ENCODE results near the gene PPARA.
"Not testable (repeated sequence)": the region's sequence is repeated elsewhere in the genome, so short reads cannot be mapped to it uniquely, and the experiment has no call there.

The PPARA gene

GRCh38 chr22:46138058-46138797 is 12.1 kb upstream of the PPARA start:
- Histone ChIP-seq H3K27me3 (replicated peaks; ENCODE audit: control insufficient read depth, insufficient read depth, low read length) (no peaks in the 10 kb centered on the region), H3K4me3 (replicated peaks; ENCODE audit: low read depth, low read length) (no peak overlapping the region), H3K36me3 (ENCODE audit: control insufficient read depth, insufficient read depth, low read length) (no peaks in the 10 kb centered on the region)
- DNase-seq (ENCODE audit: extremely low read depth, insufficient read length), result no peak
- TF ChIP-seq CTCF (IDR thresholded peaks at IDR 0.05; ENCODE audit: insufficient read depth, low read length, poor library complexity, severe bottlenecking), result no peak

- H3K27me3 ChIP-seq (replicated peaks; ENCODE audit: control insufficient read depth, insufficient read depth, low read length); DNase-seq (ENCODE audit: extremely low read depth, insufficient read length); H3K4me3 ChIP-seq (replicated peaks; ENCODE audit: low read depth, low read length); H3K36me3 ChIP-seq (ENCODE audit: control insufficient read depth, insufficient read depth, low read length): not testable (repeated sequence)
Observed at GRCh38 chr22:46139417-46139816, 10.9 kb upstream of the PPARA start.

- no peaks in the 10 kb centered on the region for H3K36me3 ChIP-seq (ENCODE audit: control insufficient read depth, insufficient read depth, low read length)
- TF ChIP-seq CTCF (IDR thresholded peaks at IDR 0.05; ENCODE audit: insufficient read depth, low read length, poor library complexity, severe bottlenecking), result no peak
- no peak for DNase-seq (ENCODE audit: extremely low read depth, insufficient read length)
- H3K4me3 ChIP-seq (replicated peaks; ENCODE audit: low read depth, low read length), result no peak overlapping the region
- H3K27me3 ChIP-seq (replicated peaks; ENCODE audit: control insufficient read depth, insufficient read depth, low read length), result no peaks in the 10 kb centered on the region
Observed at GRCh38 chr22:46139895-46140350, 10.4 kb upstream of the PPARA start.

- Histone ChIP-seq H3K4me3 (replicated peaks; ENCODE audit: low read depth, low read length) (no peak overlapping the region), H3K36me3 (ENCODE audit: control insufficient read depth, insufficient read depth, low read length) (no peaks in the 10 kb centered on the region), H3K27me3 (replicated peaks; ENCODE audit: control insufficient read depth, insufficient read depth, low read length) (no peaks in the 10 kb centered on the region)
- TF ChIP-seq CTCF (IDR thresholded peaks at IDR 0.05; ENCODE audit: insufficient read depth, low read length, poor library complexity, severe bottlenecking), result no peak
- no peak for DNase-seq (ENCODE audit: extremely low read depth, insufficient read length)
Observed at GRCh38 chr22:46140989-46141928, 9.1 kb upstream of the PPARA start.

GRCh38 chr22:46142548-46143490 is 7.5 kb upstream of the PPARA start:
- TF ChIP-seq CTCF (IDR thresholded peaks at IDR 0.05; ENCODE audit: insufficient read depth, low read length, poor library complexity, severe bottlenecking), result no peak
- Histone ChIP-seq H3K27me3 (replicated peaks; ENCODE audit: control insufficient read depth, insufficient read depth, low read length) (peaks cover 2% of the 10 kb centered on the region; the same call in 1 of the 2 replicates), H3K4me3 (replicated peaks; ENCODE audit: low read depth, low read length) (no peak overlapping the region), H3K36me3 (ENCODE audit: control insufficient read depth, insufficient read depth, low read length) (no peaks in the 10 kb centered on the region)
- DNase-seq (ENCODE audit: extremely low read depth, insufficient read length), result no peak
